CD4-positive, alpha-beta T cell treated with Interleukin-17A for 4 hours (primary cell): Measurements from ENCODE around the gene KRT86.

Source experiments
- DNase-seq: peaks from one replicate; pipeline ENCODE4 v3.0.0-alpha.2; 2020; ENCODE audit warnings: mixed read lengths

KRT86 gene

GRCh38 chr12:52274521-52275120, at the start of gene KRT86:
Gene KRT86, plus strand, starts transcription at chr12:52274645. Its CDS starts 27,272 bp downstream, at chr12:52301917.
- DNase-seq, result no peak

DNA sequence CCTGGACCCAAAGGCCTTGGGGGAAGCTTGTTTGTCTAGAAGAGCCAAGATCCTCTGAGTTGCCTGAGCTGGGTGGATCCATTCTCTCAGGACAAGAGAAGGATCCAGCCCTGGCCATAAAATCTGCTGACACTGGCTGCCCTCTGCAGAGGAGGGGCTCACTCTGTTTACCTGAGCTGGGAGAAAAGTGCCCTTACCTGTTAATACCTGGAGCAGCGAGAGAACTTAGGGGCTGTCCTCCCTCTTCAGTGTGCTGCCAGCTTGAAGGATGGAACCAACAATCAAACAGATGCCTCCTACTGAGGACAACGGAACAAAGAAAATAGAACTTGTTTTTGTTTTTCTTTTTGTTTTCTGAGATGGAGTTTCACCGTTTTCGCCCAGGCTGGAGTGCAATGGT, 48.7 kb upstream of the KRT86 start:
- DNase-seq, result no peak

GRCh38 chr12:52226446-52226845, 48.0 kb upstream of the KRT86 start:
- no peak for DNase-seq

DNA sequence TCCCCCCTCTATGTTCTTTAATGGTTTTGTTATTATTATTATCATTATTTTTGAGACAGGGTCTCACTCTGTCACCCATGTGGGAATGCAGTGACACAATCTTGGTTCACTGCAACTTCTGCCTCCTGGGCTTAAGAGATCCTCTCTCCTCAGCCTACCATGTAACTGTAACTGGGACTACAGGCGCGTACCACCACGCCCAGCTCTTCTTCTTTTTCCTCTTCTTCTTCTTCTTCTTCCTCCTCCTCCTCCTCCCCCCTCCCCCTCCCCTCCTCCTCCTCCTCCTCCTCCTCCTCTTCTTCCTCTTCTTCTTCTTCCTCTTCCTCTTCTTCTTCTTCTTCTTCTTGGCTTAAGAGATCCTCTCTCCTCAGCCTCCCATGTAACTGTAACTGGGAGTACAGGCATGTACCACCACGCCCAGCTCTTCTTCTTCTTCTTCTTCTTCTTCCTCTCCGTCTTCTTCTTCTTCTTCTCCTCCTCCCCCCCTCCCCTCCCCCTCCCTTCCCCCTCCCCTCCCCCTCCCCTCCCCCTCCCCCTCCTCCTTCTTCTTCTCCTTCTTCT, 46.8 kb upstream of the KRT86 start:
- no peak for DNase-seq

DNA sequence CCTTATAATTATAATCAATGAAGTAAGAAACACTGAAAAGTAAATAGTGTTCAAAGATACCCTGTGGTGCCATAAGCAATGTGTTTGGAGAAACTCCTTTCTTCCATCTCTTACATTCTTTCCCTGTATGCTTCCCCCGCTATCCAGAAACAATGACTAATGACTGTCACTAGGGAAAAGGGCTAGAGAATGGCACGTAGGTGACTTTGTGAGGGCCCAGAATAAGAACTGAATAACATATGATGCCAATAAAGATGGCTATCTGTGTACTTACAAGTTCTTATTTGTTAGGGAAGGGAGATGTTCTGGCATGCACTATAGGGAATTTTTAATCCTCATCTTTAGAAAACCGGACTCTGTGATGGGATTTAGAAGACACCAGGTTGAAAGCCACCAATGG, 46.1 kb upstream of the KRT86 start:
- no peak for DNase-seq

- no peak for DNase-seq
These were observed 45.5 kb upstream of the KRT86 start for GRCh38 chr12:52228931-52229330.

DNA sequence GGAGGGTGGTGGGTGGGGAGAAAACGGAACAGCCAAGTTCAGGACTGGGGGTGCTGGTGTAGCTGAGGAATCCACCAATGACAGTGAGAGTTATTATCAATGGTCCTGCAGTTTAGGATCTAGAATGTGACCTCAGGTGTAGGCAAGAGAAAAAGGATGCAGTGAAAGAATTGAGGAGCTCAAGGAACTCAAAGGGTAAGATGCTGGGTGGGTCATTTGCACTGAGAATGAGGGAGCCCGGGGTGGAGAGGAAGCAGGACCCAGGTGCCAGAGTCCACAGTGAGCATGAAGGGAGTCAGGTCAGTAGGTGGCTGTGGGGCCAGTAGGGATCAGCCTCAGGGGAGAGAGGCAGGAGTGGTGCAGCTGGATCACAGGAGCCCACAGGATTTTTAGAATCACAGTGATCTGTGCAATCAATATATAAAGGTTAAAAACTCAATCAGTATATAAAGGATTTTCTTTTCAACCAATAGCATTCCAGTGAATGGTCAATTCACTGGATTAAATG, 44.6 kb upstream of the KRT86 start:
- no peak for DNase-seq

GRCh38 chr12:52230364-52231281, 43.8 kb upstream of the KRT86 start:
- DNase-seq, result no peak

DNA sequence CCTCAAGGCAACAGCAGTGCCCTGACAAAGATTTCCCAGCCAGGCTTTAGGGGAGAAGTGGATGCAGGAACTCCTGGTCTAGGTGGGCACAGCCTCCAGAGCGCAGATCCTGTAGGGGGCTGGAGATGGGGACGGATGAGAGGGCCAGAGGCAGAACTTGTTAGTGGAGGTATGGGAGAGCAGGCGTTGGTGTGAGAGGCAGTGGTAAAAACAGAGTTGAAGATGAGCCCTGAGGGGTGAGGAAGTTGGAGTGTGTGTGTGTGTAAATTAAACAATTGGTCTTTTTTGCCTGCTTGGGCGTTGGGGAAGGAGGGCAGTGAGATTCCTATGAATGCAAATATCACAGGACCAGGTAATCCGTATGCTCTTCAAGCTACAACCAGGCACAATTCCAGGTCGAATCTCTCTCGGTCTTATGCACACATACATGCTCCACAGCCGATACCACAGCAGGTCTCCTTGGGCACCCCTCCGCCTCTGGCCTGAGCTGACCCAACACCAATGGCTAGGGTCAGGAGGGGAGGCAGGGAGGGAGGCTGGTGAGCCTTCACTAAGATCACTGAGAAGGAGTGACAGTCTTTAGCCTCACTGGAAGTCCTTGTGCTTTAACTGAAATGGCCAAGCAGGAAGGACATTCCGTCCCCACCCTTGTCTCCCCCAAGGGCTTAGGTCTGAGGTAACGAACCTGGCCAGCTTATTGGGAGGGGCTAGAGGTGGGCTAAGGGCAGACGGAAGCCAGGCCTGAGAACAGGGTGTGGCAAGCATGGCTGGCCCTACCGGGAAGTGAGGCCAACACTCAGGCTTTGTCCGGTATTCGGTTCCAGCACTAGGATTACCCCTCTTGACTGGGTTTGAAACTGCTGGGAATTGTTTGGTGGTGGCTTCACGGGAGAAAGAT, 42.9 kb upstream of the KRT86 start:
- DNase-seq, result no peak

- DNase-seq, result no peak
These were observed 42.2 kb upstream of the KRT86 start for GRCh38 chr12:52232203-52232673.

DNA sequence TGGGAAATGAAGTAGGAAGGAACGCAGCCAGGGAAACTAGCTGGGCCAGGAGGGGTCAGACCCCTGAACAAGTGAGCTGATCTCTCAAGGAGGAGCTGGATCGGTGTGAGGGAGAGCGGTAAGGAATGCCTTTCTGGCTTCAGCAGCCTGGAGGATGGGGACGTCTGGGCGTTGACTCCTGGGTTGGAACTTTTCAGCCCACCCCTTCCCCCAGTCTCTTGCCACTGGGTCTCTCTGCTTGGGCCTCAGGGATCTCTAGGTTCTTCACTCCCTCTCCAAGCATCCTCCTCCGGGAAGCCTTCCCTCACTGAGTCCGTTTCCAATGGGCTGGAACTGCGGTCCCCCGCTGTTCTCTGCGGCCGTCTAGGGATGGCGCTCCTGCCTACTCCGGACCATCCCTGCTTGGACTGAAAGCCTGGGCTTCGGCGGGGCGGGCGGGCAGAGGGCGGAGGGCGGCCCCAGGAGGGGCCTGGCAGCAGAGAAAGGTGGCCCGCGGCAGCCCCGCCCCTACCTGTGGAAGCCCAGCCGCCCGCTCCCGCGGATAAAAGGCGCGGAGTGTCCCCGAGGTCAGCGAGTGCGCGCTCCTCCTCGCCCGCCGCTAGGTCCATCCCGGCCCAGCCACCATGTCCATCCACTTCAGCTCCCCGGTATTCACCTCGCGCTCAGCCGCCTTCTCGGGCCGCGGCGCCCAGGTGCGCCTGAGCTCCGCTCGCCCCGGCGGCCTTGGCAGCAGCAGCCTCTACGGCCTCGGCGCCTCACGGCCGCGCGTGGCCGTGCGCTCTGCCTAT, 41.6 kb upstream of the KRT86 start, which contains the start of gene KRT7:
Gene KRT7, plus strand, starts transcription at position 570 of the 788 bp plus-strand sequence. Its CDS starts 54 bp downstream, at position 624.
- DNase-seq, result no peak

GRCh38 chr12:52233462-52234207, 40.8 kb upstream of the KRT86 start:
- DNase-seq, result no peak

DNA sequence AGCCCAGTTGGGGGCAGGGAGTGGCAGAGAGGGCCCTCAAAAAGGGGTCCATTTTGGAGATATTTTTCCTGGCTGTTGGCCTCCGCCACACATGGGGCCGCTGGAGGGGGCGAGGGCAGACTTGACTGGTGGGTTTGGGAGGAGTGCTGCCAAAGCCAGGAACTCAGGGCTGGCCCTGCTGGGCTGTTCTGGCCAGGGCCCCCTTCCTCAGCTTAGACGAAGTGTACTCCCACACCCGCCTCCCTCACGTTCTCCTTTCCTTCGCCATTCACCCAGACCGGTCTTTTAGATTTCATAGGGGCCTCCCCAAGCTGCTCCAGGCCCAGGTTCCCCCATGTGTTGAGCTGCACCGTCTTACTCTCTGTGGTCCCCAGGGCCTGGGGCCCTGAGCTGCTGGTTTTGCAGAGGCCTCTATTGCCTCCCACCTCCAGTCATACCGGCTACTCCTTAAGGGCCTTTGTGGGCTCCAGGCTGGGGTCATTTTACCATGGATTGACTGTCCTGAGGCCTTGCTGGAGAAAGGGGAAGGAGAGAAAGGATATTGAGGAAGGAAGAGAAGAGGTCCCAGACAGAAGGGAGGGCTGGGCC, 40.1 kb upstream of the KRT86 start:
- no peak for DNase-seq

GRCh38 chr12:52235001-52235764, 39.3 kb upstream of the KRT86 start:
- no peak for DNase-seq

- DNase-seq, result no peak
These were observed 38.6 kb upstream of the KRT86 start for GRCh38 chr12:52235822-52236361.

DNA sequence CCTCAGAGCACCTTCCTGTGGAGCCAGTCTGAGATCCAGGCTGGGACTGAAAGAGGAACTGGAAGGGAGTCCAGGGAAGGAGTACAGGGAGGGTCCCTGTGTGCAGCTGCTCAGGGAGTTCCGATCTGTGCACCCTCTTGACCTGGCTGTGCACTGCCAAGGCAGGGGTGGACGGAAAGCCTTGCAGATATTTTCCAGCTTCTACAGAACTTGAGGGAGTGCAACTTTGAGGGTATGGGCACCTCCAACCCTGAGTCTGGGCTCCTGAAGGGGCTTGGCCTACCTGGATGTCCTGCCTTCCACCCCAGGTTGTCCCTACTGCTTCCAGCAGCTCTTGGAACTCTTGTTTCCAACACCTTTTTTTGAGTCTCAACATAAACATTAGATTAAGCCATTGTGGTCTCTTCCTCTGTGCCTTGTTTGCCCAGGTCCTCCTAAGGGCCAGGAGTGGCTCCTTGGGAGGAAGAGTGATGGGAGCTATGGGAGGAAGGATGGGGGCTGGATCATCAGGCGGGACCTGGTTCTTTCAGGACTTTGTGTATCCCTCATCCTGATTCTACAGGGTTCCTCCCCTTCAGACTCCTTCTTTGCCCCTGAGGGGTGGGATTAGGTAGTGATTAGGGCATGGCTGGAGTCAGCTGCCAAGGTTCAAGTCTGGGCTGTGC, 37.9 kb upstream of the KRT86 start:
- no peak for DNase-seq

- DNase-seq, result no peak
These were observed 36.1 kb upstream of the KRT86 start for GRCh38 chr12:52238207-52238840.
